Measurements from ENCODE around the gene AMFR.

- TF ChIP-seq CTCF (IDR thresholded peaks at IDR 0.05) (no peak), POLR2A (IDR thresholded peaks at IDR 0.05) (no peak)
Observed at GRCh38 chr16:56327929-56328258, 97.5 kb downstream of the AMFR start.

Measured in uterus (tissue), 2 donors.